DOHH2 (cell line): ENCODE data around the gene PEAR1.

Experiments
- H3F3A ChIP-seq: fragments of 200-600 bp; sonication (generic), shearing (Covaris generic); 2 replicates; pipeline ENCODE4 v1.6.0; 2016; ENCODE audit warnings: antibody characterized with exemption, mild to moderate bottlenecking; ENCODE audit not compliant: control insufficient read depth, insufficient read depth
- H3K27ac ChIP-seq: fragments of 200-600 bp; sonication (generic); 2 replicates; pipeline ENCODE4 v1.5.1; 2014; ENCODE audit warnings: low read depth, mild to moderate bottlenecking, low read length, moderate library complexity
- H3K27me3 ChIP-seq: fragments of 200-600 bp; sonication (generic); 2 replicates; pipeline ENCODE4 v1.6.1; 2014; ENCODE audit warnings: mild to moderate bottlenecking, low read length, mixed read lengths; ENCODE audit not compliant: control insufficient read depth
- H3K36me3 ChIP-seq: fragments of 200-600 bp; sonication (generic); 2 replicates; pipeline ENCODE4 v1.6.1; 2014; ENCODE audit warnings: mild to moderate bottlenecking, low read length, moderate library complexity, mixed read lengths; ENCODE audit not compliant: control insufficient read depth
- H3K4me1 ChIP-seq: fragments of 200-600 bp; sonication (generic); 2 replicates; pipeline ENCODE4 v1.6.1; 2014; ENCODE audit warnings: mild to moderate bottlenecking, low read length, mixed read lengths; ENCODE audit not compliant: control insufficient read depth
- H3K4me2 ChIP-seq: fragments of 200-600 bp; sonication (generic); 2 replicates; pipeline ENCODE4 v1.6.0; 2014; ENCODE audit warnings: mild to moderate bottlenecking, low read length, moderate library complexity
- H3K4me3 ChIP-seq: fragments of 200-600 bp; sonication (generic); 2 replicates; pipeline ENCODE4 v1.5.1; 2014; ENCODE audit warnings: mild to moderate bottlenecking, low read length, mixed read lengths
- H3K79me2 ChIP-seq: fragments of 200-600 bp; sonication (generic); 2 replicates; pipeline ENCODE4 v1.6.1; 2014; ENCODE audit warnings: mild to moderate bottlenecking, low read length, mixed read lengths; ENCODE audit not compliant: control insufficient read depth
- H3K9me2 ChIP-seq: fragments of 200-600 bp; sonication (generic); replicated peaks from 2 replicates; pipeline ENCODE4 v1.6.1; 2014; ENCODE audit warnings: mild to moderate bottlenecking, low read length, mixed read lengths; ENCODE audit not compliant: control insufficient read depth
- H3K9me3 ChIP-seq: fragments of 200-600 bp; sonication (generic); 2 replicates; pipeline ENCODE4 v1.6.1; 2014; ENCODE audit warnings: antibody characterized with exemption, low read length, mixed read lengths; ENCODE audit not compliant: control insufficient read depth, insufficient read depth
- H4K20me1 ChIP-seq: fragments of 200-600 bp; sonication (generic); 2 replicates; pipeline ENCODE4 v1.6.0; 2014; ENCODE audit warnings: low read depth, mild to moderate bottlenecking, antibody characterized with exemption, low read length, moderate library complexity; ENCODE audit not compliant: control insufficient read depth, insufficient read depth
- EZH2phosphoT487 ChIP-seq: fragments of 200-600 bp; sonication (generic); IDR thresholded peaks from 2 replicates; pipeline ENCODE4 v1.6.1; 2017; ENCODE audit warnings: borderline replicate concordance, mild to moderate bottlenecking, antibody characterized with exemption, low read length, moderate library complexity, mixed read lengths
- TF ChIP-seq, protein P1 (sequence below): fragments of 200-600 bp; sonication (generic); IDR thresholded peaks from one replicate; pipeline ENCODE4 v1.5.1; 2014; ENCODE audit warnings: antibody characterized with exemption, mild to moderate bottlenecking, low read depth, low read length; ENCODE audit not compliant: poor library complexity, severe bottlenecking

PEAR1 gene

DNA sequence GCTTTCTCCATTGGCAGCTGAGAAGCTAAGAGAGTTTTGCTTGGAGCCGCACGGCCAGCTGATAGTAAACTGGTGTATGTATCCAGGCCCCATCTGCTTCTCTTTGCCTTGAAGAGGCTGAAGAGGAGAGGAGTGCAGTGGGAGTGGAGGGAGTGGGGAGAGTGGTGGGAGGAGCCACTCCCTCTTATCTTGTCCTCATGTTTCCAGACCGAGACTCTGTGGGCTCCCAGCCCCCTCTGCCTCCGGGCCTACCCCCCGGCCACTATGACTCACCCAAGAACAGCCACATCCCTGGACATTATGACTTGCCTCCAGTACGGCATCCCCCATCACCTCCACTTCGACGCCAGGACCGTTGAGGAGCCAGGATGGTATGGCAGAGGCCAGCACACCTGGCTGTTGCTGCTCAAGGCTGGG is 20.9 kb downstream of the PEAR1 start:
- Histone ChIP-seq H3K27ac (no peak overlapping the region), H4K20me1 (no peaks in the 10 kb centered on the region), H3K27me3 (peaks cover 11% of the 10 kb centered on the region; the same call in 1 of the 2 replicates), H3K9me2 (no peaks in the 10 kb centered on the region), H3K4me1 (no peaks in the 10 kb centered on the region), H3K36me3 (no peaks in the 10 kb centered on the region), H3K9me3 (no peaks in the 10 kb centered on the region), H3F3A (no peaks in the 10 kb centered on the region), H3K4me2 (no peak overlapping the region), H3K4me3 (no peak overlapping the region), H3K79me2 (no peaks in the 10 kb centered on the region)
- no peak for TF ChIP-seq EZH2phosphoT487
- TF ChIP-seq, protein P1, sequence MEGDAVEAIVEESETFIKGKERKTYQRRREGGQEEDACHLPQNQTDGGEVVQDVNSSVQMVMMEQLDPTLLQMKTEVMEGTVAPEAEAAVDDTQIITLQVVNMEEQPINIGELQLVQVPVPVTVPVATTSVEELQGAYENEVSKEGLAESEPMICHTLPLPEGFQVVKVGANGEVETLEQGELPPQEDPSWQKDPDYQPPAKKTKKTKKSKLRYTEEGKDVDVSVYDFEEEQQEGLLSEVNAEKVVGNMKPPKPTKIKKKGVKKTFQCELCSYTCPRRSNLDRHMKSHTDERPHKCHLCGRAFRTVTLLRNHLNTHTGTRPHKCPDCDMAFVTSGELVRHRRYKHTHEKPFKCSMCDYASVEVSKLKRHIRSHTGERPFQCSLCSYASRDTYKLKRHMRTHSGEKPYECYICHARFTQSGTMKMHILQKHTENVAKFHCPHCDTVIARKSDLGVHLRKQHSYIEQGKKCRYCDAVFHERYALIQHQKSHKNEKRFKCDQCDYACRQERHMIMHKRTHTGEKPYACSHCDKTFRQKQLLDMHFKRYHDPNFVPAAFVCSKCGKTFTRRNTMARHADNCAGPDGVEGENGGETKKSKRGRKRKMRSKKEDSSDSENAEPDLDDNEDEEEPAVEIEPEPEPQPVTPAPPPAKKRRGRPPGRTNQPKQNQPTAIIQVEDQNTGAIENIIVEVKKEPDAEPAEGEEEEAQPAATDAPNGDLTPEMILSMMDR = no peak

DNA sequence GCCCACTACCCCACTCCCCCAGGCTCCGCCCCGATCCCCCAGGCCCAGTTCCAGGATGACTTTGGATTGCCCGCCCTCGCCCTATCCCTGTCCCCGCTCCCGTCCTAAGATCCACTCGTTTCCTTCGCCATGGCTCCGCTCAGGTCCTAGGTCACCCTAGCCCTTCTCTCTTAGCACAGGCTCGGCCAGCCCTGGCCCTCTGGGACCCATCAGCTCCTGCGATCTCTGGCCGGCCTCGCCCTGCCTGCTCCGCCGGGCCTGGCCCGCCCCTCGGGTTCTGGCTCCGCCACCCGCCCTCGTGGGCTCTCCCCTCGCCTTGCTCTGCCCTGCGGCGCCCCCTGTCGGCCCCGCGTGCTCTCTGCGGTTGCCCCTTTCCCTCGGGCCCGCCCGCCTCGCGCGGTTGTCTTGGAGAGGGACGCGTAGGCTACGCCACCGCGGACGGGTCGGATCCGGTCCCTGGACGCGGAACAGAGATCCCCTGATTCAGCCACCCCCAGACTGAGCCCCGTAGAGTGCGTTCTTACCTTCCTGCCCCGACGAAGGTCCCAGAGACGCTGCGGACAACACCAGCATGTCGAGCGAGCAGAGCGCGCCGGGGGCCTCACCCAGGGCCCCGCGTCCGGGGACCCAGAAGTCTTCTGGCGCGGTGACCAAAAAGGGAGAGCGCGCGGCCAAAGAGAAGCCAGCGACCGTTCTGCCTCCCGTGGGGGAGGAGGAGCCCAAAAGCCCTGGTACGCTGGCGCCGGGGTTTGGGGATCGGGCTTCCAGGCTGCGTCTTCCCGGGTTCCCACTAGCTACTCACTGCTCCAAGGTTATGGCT is 26.9 kb downstream of the PEAR1 start, which contains the start of gene LRRC71:
TSS of gene LRRC71 (plus strand) at position 400 of the 820 bp plus-strand sequence. CDS start at position 572, 172 bp downstream.
- H3F3A ChIP-seq = no peaks in the 10 kb centered on the region
- no peaks in the 10 kb centered on the region for H3K79me2 ChIP-seq
- no peaks in the 10 kb centered on the region for H3K9me2 ChIP-seq
- H3K4me3 ChIP-seq = no peak within 1 kb of the TSS
- no peaks in the 10 kb centered on the region for H3K36me3 ChIP-seq
- no peak within 1 kb of the TSS for H3K4me2 ChIP-seq
- H4K20me1 ChIP-seq = no peaks in the 10 kb centered on the region
- TF ChIP-seq, protein P1 = peak; percentile 72
- TF ChIP-seq EZH2phosphoT487 = no peak
- no peaks in the 10 kb centered on the region for H3K4me1 ChIP-seq
- no peak within 1 kb of the TSS for H3K27ac ChIP-seq
- H3K9me3 ChIP-seq = no peaks in the 10 kb centered on the region
- peaks cover 24% of the 10 kb centered on the region for H3K27me3 ChIP-seq

DNA sequence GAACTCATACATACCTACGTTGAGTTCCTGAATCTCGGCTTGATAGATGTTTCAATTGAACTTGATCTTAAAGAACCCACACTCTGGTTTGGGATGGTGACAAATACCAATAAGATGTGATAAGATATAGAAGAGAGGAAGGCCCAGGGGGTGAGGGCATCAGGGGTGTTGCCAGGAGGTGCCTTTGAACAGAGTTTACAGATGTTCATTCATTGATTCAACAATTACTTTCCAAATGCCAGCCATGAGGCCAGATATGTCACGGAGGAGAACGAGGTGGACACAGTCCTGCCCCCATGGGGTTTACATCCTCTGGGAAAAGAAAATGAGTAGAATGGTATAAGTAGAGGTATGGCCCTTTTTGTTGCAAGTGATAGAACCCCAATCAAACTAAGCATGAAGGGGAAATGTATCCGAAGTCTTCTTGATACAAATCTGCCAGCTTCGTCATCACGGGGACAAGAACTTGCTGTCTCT is 27.6 kb downstream of the PEAR1 start:
- Histone ChIP-seq H3K79me2 (no peaks in the 10 kb centered on the region), H3K4me3 (no peak overlapping the region), H3K27me3 (peaks cover 26% of the 10 kb centered on the region), H3K9me2 (no peaks in the 10 kb centered on the region), H3F3A (no peaks in the 10 kb centered on the region), H3K9me3 (no peaks in the 10 kb centered on the region), H3K4me1 (no peaks in the 10 kb centered on the region), H3K36me3 (no peaks in the 10 kb centered on the region), H3K27ac (no peak overlapping the region), H3K4me2 (no peak overlapping the region), H4K20me1 (no peaks in the 10 kb centered on the region)
- TF ChIP-seq EZH2phosphoT487 = no peak
- TF ChIP-seq, protein P1 = no peak
